GM18858 (cell line): ENCODE results near the gene PBX3.

Experiments
- ATAC-seq: cut with Tn5 transposase; IDR thresholded peaks from one replicate; pipeline ENCODE4 v1.9.1; 2021; ENCODE audit not compliant: unreplicated experiment

PBX3 gene

GRCh38 chr9:125854553-125855275 is 107.5 kb downstream of the PBX3 start:
- ATAC-seq, result no peak

- no peak for ATAC-seq
Observed at GRCh38 chr9:125856331-125856730, 109.2 kb downstream of the PBX3 start.

- ATAC-seq, result no peak
Observed at GRCh38 chr9:125861405-125862058, 114.4 kb downstream of the PBX3 start.

- ATAC-seq, result no peak
Observed at GRCh38 chr9:125863923-125864322, 116.8 kb downstream of the PBX3 start.

GRCh38 chr9:125867751-125868415 is 120.7 kb downstream of the PBX3 start:
- no peak for ATAC-seq

GRCh38 chr9:125878164-125878631 is 131.0 kb downstream of the PBX3 start:
- ATAC-seq, result no peak

- no peak for ATAC-seq
Observed at GRCh38 chr9:125881042-125881441, 133.9 kb downstream of the PBX3 start.

- no peak for ATAC-seq
Observed at GRCh38 chr9:125883565-125884217, 136.5 kb downstream of the PBX3 start.

- no peak for ATAC-seq
Observed at GRCh38 chr9:125884218-125884595, 137.0 kb downstream of the PBX3 start.

- ATAC-seq, result no peak
Observed at GRCh38 chr9:125885405-125886034, 138.3 kb downstream of the PBX3 start.

GRCh38 chr9:125886365-125886764 is 139.2 kb downstream of the PBX3 start:
- ATAC-seq, result no peak

GRCh38 chr9:125887172-125887571 is 140.0 kb downstream of the PBX3 start:
- no peak for ATAC-seq

GRCh38 chr9:125888211-125888610 is 141.0 kb downstream of the PBX3 start:
- no peak for ATAC-seq

- ATAC-seq, result no peak
Observed at GRCh38 chr9:125889112-125889475, 141.9 kb downstream of the PBX3 start.

- ATAC-seq, result no peak
Observed at GRCh38 chr9:125889476-125890419, 142.6 kb downstream of the PBX3 start.

GRCh38 chr9:125890826-125891225 is 143.7 kb downstream of the PBX3 start:
- ATAC-seq, result no peak

GRCh38 chr9:125893277-125893676 is 146.1 kb downstream of the PBX3 start:
- no peak for ATAC-seq

GRCh38 chr9:125894566-125894965 is 147.4 kb downstream of the PBX3 start:
- ATAC-seq, result no peak

- ATAC-seq, result no peak
Observed at GRCh38 chr9:125896404-125896803, 149.2 kb downstream of the PBX3 start.

GRCh38 chr9:125896964-125897363 is 149.8 kb downstream of the PBX3 start:
- no peak for ATAC-seq
